HCT116 (cell line): ENCODE measurements around the gene CTBP2. TPM values are rescaled to one million over a fixed set of nuclear protein-coding genes. Genes with fewer than 3 reads are reported as not detected.

Experiments used
- ATAC-seq: fragments of 200-7000 bp; cut with Tn5 transposase; 2 replicates; pipeline ENCODE4 v1.9.1; 2020; ENCODE audit warnings: mild to moderate bottlenecking, moderate library complexity
- BruUV-seq: library from RNA; stranded (reverse); fragments of 400-500 nt; replicated peaks from 2 replicates; lab custom pipeline; 2021; lab: Mats Ljungman, UMichigan
- CTCF ChIA-PET: fragments of 300-600 bp; sonication (Branson Sonifier 250); formaldehyde crosslinking; loops from one replicate; lab custom pipeline; 2021; ENCODE audit warnings: antibody characterized with exemption; lab: Charles Lee
- POLR2A ChIA-PET: fragments of 300-600, 350-600 bp; sonication (Branson Sonifier 250); formaldehyde crosslinking; loops from one replicate; lab custom pipeline; 2021; ENCODE audit warnings: antibody characterized with exemption; lab: Charles Lee
- RAD21 ChIA-PET, 2 experiments: fragments of 300-600 bp; sonication (Branson Sonifier 250); formaldehyde crosslinking; loops; one replicate each; lab custom pipeline; 2023; ENCODE audit warnings: low total read pairs in 2 of 2; ENCODE audit not compliant: uncharacterized antibody in 2 of 2, unreplicated experiment in 2 of 2, low non-redundant PET in 1 of 2; lab: Charles Lee
- DNase-seq: peaks from one replicate; pipeline ENCODE4 v3.0.0-alpha.2; 2010; ENCODE audit warnings: low read depth, low spot score
- H2AFZ ChIP-seq: fragments of 200-600 bp; shearing (Covaris generic), sonication (generic); 2 replicates; pipeline ENCODE4 v1.6.1; 2017; ENCODE audit warnings: low read depth, mixed run types, mixed read lengths, antibody characterized with exemption, low read length; ENCODE audit not compliant: poor library complexity, severe bottlenecking
- H3K27ac ChIP-seq: 2 replicates; pipeline ENCODE4 v1.5.1; 2012; ENCODE audit warnings: low read depth, low read length
- H3K27me3 ChIP-seq: fragments of 200-600 bp; sonication (generic); 2 replicates; pipeline ENCODE4 v1.6.1; 2016; ENCODE audit warnings: mixed run types, low read length, mixed read lengths; ENCODE audit not compliant: insufficient read depth
- H3K36me3 ChIP-seq, 2 experiments: fragments of 200-500 bp in 1 of 2; fragments of 200-600 bp in 1 of 2; sonication (Bioruptor generic) in 1 of 2; sonication (generic) in 1 of 2; 2 replicates each; pipeline versions ENCODE4 v1.5.1 to v1.6.1; 2014 to 2016; ENCODE audit warnings: low read length in 2 of 2, inconsistent platforms in 1 of 2, mixed read lengths in 1 of 2, mixed run types in 1 of 2; ENCODE audit not compliant: insufficient read depth in 2 of 2, control insufficient read depth in 1 of 2
- H3K4me1 ChIP-seq, 2 experiments: fragments of 200-600 bp in 1 of 2; sonication (generic) in 1 of 2; 2 replicates each; pipeline versions ENCODE4 v1.5.1 to v1.6.1; 2012 to 2017; ENCODE audit warnings: low read length in 2 of 2, inconsistent platforms in 1 of 2, mild to moderate bottlenecking in 1 of 2, mixed read lengths in 1 of 2, mixed run types in 1 of 2, moderate library complexity in 1 of 2; ENCODE audit not compliant: insufficient read depth in 2 of 2, control insufficient read depth in 1 of 2
- H3K4me2 ChIP-seq: fragments of 200-600 bp; sonication (generic); 2 replicates; pipeline ENCODE4 v1.6.1; 2017; ENCODE audit warnings: mixed run types, low read length, mixed read lengths
- H3K4me3 ChIP-seq, 2 experiments: fragments of 200-600 bp in 1 of 2; sonication (generic) in 1 of 2; replicated peaks in 1 of 2; 2 replicates each; pipeline ENCODE4 v1.5.1; 2011 to 2016; ENCODE audit warnings: low read length in 2 of 2, control low read depth in 1 of 2, low read depth in 1 of 2, mild to moderate bottlenecking in 1 of 2, mixed read lengths in 1 of 2, mixed run types in 1 of 2
- H3K79me2 ChIP-seq: fragments of 200-600 bp; sonication (generic); 2 replicates; pipeline ENCODE4 v1.6.1; 2017; ENCODE audit warnings: mild to moderate bottlenecking, mixed run types, low read length, moderate library complexity, mixed read lengths; ENCODE audit not compliant: insufficient read depth
- H3K9ac ChIP-seq: fragments of 200-600 bp; sonication (generic); 2 replicates; pipeline ENCODE4 v1.6.1; 2016; ENCODE audit warnings: low read length, mixed read lengths
- H3K9me2 ChIP-seq: fragments of 200-600 bp; sonication (generic), shearing (Covaris generic); 2 replicates; pipeline ENCODE4 v1.6.1; 2017; ENCODE audit warnings: mixed run types, mild to moderate bottlenecking, moderate library complexity; ENCODE audit not compliant: insufficient read depth
- H3K9me3 ChIP-seq, 2 experiments: fragments of 200-500 bp in 1 of 2; fragments of 200-600 bp in 1 of 2; sonication (Bioruptor generic) in 1 of 2; sonication (generic) in 1 of 2; 2 replicates each; pipeline ENCODE4 v1.6.1; 2014 to 2017; ENCODE audit warnings: low read length in 2 of 2, mixed read lengths in 2 of 2, inconsistent platforms in 1 of 2, low read depth in 1 of 2, mild to moderate bottlenecking in 1 of 2, mixed run types in 1 of 2, moderate library complexity in 1 of 2; ENCODE audit not compliant: control insufficient read depth in 1 of 2, insufficient read depth in 1 of 2
- H4K20me1 ChIP-seq: fragments of 200-600 bp; sonication (generic), shearing (Covaris generic); 2 replicates; pipeline ENCODE4 v1.6.1; 2017; ENCODE audit warnings: mixed run types, mild to moderate bottlenecking, moderate library complexity; ENCODE audit not compliant: insufficient read depth
- ATF3 ChIP-seq: IDR thresholded peaks from 2 replicates; pipeline ENCODE4 v1.6.1; 2012
- CBX3 ChIP-seq: IDR thresholded peaks from 2 replicates; pipeline ENCODE4 v1.6.1; 2012; ENCODE audit warnings: low read depth
- CEBPB ChIP-seq: IDR thresholded peaks from 2 replicates; pipeline ENCODE4 v1.6.1; 2012; ENCODE audit warnings: low read depth
- CTCF ChIP-seq, 3 experiments: fragments of 200-600 bp in 1 of 3; sonication (generic) in 1 of 3; IDR thresholded peaks in 2 of 3; conservative IDR thresholded peaks in 1 of 3; 2 replicates each; pipeline ENCODE4 v1.5.1; 2012 to 2017; ENCODE audit warnings: low read depth in 2 of 3, low read length in 2 of 3, antibody characterized with exemption in 1 of 3, borderline replicate concordance in 1 of 3, control low read depth in 1 of 3, mild to moderate bottlenecking in 1 of 3, mixed read lengths in 1 of 3, mixed run types in 1 of 3, moderate library complexity in 1 of 3; ENCODE audit not compliant: insufficient read depth in 1 of 3
- EZH2 ChIP-seq: fragments of 200-600 bp; sonication (generic); IDR thresholded peaks from 2 replicates; pipeline ENCODE4 v1.6.1; 2017; ENCODE audit warnings: antibody characterized with exemption, mixed run types
- EZH2phosphoT487 ChIP-seq: fragments of 200-600 bp; IDR thresholded peaks from 2 replicates; pipeline ENCODE4 v1.6.1; 2018; ENCODE audit warnings: antibody characterized with exemption, borderline replicate concordance
- FOSL1 ChIP-seq: IDR thresholded peaks from 2 replicates; pipeline ENCODE4 v1.6.1; 2012; ENCODE audit warnings: low read depth
- JUND ChIP-seq: IDR thresholded peaks from 2 replicates; pipeline ENCODE4 v1.6.1; 2012
- POLR2A ChIP-seq: IDR thresholded peaks from 2 replicates; pipeline ENCODE4 v1.7.0; 2011; ENCODE audit warnings: borderline replicate concordance; ENCODE audit not compliant: insufficient read depth, insufficient read length; ENCODE audit errors: extremely low read depth
- REST ChIP-seq: IDR thresholded peaks from 2 replicates; pipeline ENCODE4 v1.6.1; 2012; ENCODE audit warnings: low read depth
- SIN3A ChIP-seq: IDR thresholded peaks from 2 replicates; pipeline ENCODE4 v1.6.1; 2012; ENCODE audit warnings: low read depth
- SP1 ChIP-seq: IDR thresholded peaks from 2 replicates; pipeline ENCODE4 v1.6.1; 2012; ENCODE audit warnings: low read depth
- YY1 ChIP-seq: IDR thresholded peaks from 2 replicates; pipeline ENCODE4 v1.6.1; 2011; ENCODE audit warnings: low read length, low read depth, moderate library complexity, mild to moderate bottlenecking; ENCODE audit not compliant: insufficient replicate concordance; ENCODE audit errors: extremely low read depth
- ZFX ChIP-seq: fragments of 450-650 bp; IDR thresholded peaks from 2 replicates; pipeline ENCODE4 v1.6.1; 2017
- ZNF274 ChIP-seq: fragments of 200-500 bp; sonication (Bioruptor generic); IDR thresholded peaks from 2 replicates; pipeline ENCODE4 v1.6.1; 2014; ENCODE audit warnings: mild to moderate bottlenecking, low read depth, low read length, inconsistent platforms
- intact Hi-C: fragments of 100-400 bp; cut with micrococcal nuclease; formaldehyde crosslinking; loops from 2 replicates; pipeline ENCODE4 v1.10.0; 2022
- total RNA-seq: library from RNA; stranded (reverse); gene quantifications from one replicate; pipeline ENCODE4 v1.2.1, GENCODE V29; 2021; ENCODE audit not compliant: unreplicated experiment
- TF ChIP-seq, protein P1 (sequence below): IDR thresholded peaks from 2 replicates; pipeline ENCODE4 v1.6.1; 2012

The CTBP2 gene
- total RNA-seq, 1 experiment from 2014 or later = 144 TPM

DNA sequence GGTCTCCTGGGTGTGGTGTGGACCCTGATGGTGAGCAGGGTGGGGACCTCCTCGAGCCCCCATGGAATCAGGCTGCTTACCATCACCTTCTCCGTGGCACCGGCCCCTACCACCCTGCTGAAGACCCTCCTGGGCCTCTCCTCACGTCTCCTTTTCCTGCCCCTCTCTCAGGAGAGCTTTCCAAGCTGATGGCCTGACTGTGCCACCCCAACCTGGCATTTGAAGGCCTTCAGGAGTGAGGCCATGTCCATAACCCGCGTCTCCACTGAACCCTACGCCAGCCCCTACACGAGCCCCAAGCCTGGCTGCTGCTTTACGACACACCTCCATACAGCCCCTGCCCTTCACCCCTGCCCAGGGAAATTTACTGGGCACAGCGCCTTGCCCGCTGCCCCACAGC is 163.1 kb downstream of the CTBP2 start:
- intact Hi-C loops = loop anchor here (10.0 kb wide), 1 partner anchor 347 kb away; no protein-coding TSS in a partner anchor
- no peaks in the 10 kb centered on the region for H3K27me3 ChIP-seq
- H3K9me2 ChIP-seq = no peaks in the 10 kb centered on the region
- ChIA-PET RAD21 (no interaction called here), POLR2A (no interaction called here), CTCF (no interaction called here)
- TF ChIP-seq ATF3 (no peak), YY1 (no peak), ZNF274 (no peak), CBX3 (no peak), ZFX (no peak), REST (no peak), FOSL1 (no peak), CEBPB (no peak), POLR2A (no peak), JUND (no peak), EZH2 (no peak), CTCF (IDR thresholded peaks at IDR 0.05 in 2 of 3, conservative IDR thresholded peaks at IDR 0.05 in 1 of 3; ENCODE audit: borderline replicate concordance in 1 of 3, insufficient read depth in 1 of 3, low read depth in 2 of 3, low read length in 2 of 3) (no peak), EZH2phosphoT487 (no peak), SIN3A (no peak), SP1 (no peak)
- TF ChIP-seq, protein P1, sequence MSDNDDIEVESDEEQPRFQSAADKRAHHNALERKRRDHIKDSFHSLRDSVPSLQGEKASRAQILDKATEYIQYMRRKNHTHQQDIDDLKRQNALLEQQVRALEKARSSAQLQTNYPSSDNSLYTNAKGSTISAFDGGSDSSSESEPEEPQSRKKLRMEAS = no peak
- H3K4me3 ChIP-seq = no peak overlapping the region
- H3K4me2 ChIP-seq = no peak overlapping the region
- no peak overlapping the region for H2AFZ ChIP-seq
- peaks cover 48 to 57% of the 10 kb centered on the region in 2 experiments for H3K36me3 ChIP-seq
- H3K27ac ChIP-seq = no peak overlapping the region
- DNase-seq (no peak), ATAC-seq (no peak)
- no peaks in the 10 kb centered on the region for H3K9me3 ChIP-seq
- no TSS peak for BruUV-seq
- peaks cover 10% of the 10 kb centered on the region; the same call in 1 of the 2 replicates for H4K20me1 ChIP-seq
- H3K4me1 ChIP-seq = no peaks in the 10 kb centered on the region
- no peak overlapping the region for H3K9ac ChIP-seq
- peaks cover 6% of the 10 kb centered on the region; the same call in 1 of the 2 replicates for H3K79me2 ChIP-seq
